ENCODE data around the gene BANP. TPM values are rescaled to one million over a fixed set of nuclear protein-coding genes. Genes with fewer than 3 reads are reported as not detected.
A peak's percentile ranks its signal among the peaks of the same experiment; 100 is the strongest.
"Not testable (repeated sequence)": the region's sequence is repeated elsewhere in the genome, so short reads cannot be mapped to it uniquely, and the experiment has no call there.

BANP gene
- polyA plus RNA-seq, 1 of the 3 experiments (the other 2 are of a cell fraction) = 16.8 TPM

- TF ChIP-seq REST (IDR thresholded peaks at IDR 0.05; ENCODE audit: low read depth, low read length) (no peak), SMC3 (IDR thresholded peaks at IDR 0.05; ENCODE audit: low read depth, low read length) (no peak), NRF1 (IDR thresholded peaks at IDR 0.05; ENCODE audit: low read depth, low read length) (no peak), RCOR1 (IDR thresholded peaks at IDR 0.05; ENCODE audit: low read length) (no peak), TAF1 (IDR thresholded peaks at IDR 0.05; ENCODE audit: borderline replicate concordance, low read depth, low read length) (no peak), NFIC (IDR thresholded peaks at IDR 0.05; ENCODE audit: borderline replicate concordance) (no peak), TCF12 (IDR thresholded peaks at IDR 0.05) (no peak), RXRA (IDR thresholded peaks at IDR 0.05; ENCODE audit: borderline replicate concordance, low read depth) (no peak), CHD2 (IDR thresholded peaks at IDR 0.05; ENCODE audit: low read length, partially characterized antibody) (no peak), GABPA (IDR thresholded peaks at IDR 0.05; ENCODE audit: low read depth) (no peak), EZH2phosphoT487 (IDR thresholded peaks at IDR 0.05; ENCODE audit: borderline replicate concordance, low read depth) (no peak)
Observed at GRCh38 chr16:88117476-88117868, 166.2 kb downstream of the BANP start (continued).

- Histone ChIP-seq H3K4me2 (no peak overlapping the region), H3K79me2 (ENCODE audit: insufficient read depth) (no peaks in the 10 kb centered on the region), H3K27me3 (ENCODE audit: insufficient read depth) (no peaks in the 10 kb centered on the region), H3K4me1 (ENCODE audit: control insufficient read depth in 1 of 2, insufficient read depth in 2 of 2, low read depth in 1 of 2, low read length in 1 of 2) (peaks cover 0 to 23% of the 10 kb centered on the region in 2 experiments; a peak in 1 of 4 replicates), H3K9ac (no peak overlapping the region), H3K9me3 (no peaks in the 10 kb centered on the region), H2AFZ (ENCODE audit: low read depth) (no peak overlapping the region), H3K9me2 (no peaks in the 10 kb centered on the region), H3K36me3 (replicated peaks in 1 of 2; ENCODE audit: control insufficient read depth in 1 of 2, insufficient read depth in 2 of 2, low read length in 1 of 2) (no peaks in the 10 kb centered on the region), H4K20me1 (ENCODE audit: insufficient read depth) (no peaks in the 10 kb centered on the region), H3K4me3 (ENCODE audit: low read depth in 2 of 2, low read length in 1 of 2) (no peak overlapping the region), H3K27ac (ENCODE audit: low read depth in 2 of 2, low read length in 1 of 2) (no peak overlapping the region; a peak in 1 of 4 replicates), H3F3A (replicated peaks; ENCODE audit: insufficient read depth) (no peaks in the 10 kb centered on the region)
- no peak for DNase-seq
- ChIA-PET CTCF (no interaction called here), POLR2A (no interaction called here)
- WGBS (ENCODE audit: low lambda C conversion rate) = 72% methylated on average over 13 of the region's 13 CpGs
- TF ChIP-seq TAF1 (IDR thresholded peaks at IDR 0.05; ENCODE audit: borderline replicate concordance, low read depth, low read length) (no peak), YY1 (IDR thresholded peaks at IDR 0.05; ENCODE audit: low read depth) (no peak), SMC3 (IDR thresholded peaks at IDR 0.05; ENCODE audit: low read depth, low read length) (no peak), POLR2AphosphoS5 (IDR thresholded peaks at IDR 0.05; ENCODE audit: low read depth, low read length) (no peak)
Observed at GRCh38 chr16:88118376-88118775, 167.1 kb downstream of the BANP start.

- H3K9ac ChIP-seq; CTCF ChIA-PET; H4K20me1 ChIP-seq (ENCODE audit: insufficient read depth); H3F3A ChIP-seq (replicated peaks; ENCODE audit: insufficient read depth); H3K79me2 ChIP-seq (ENCODE audit: insufficient read depth); H3K4me3 ChIP-seq (ENCODE audit: low read depth in 2 of 2, low read length in 1 of 2); POLR2A ChIA-PET; H3K9me2 ChIP-seq; H3K36me3 ChIP-seq (replicated peaks in 1 of 2; ENCODE audit: control insufficient read depth in 1 of 2, insufficient read depth in 2 of 2, low read length in 1 of 2); H3K27me3 ChIP-seq (ENCODE audit: insufficient read depth); DNase-seq; H3K9me3 ChIP-seq; H2AFZ ChIP-seq (ENCODE audit: low read depth); H3K4me2 ChIP-seq: not testable (repeated sequence)
- WGBS (ENCODE audit: low lambda C conversion rate) = 61% methylated on average over 24 of the region's 28 CpGs
- Histone ChIP-seq H3K27ac (ENCODE audit: low read depth in 2 of 2, low read length in 1 of 2) (peak overlapping the region in 1 of 2 experiments; percentile 39; a peak in 2 of 4 replicates), H3K4me1 (ENCODE audit: control insufficient read depth in 1 of 2, insufficient read depth in 2 of 2, low read depth in 1 of 2, low read length in 1 of 2) (peaks cover 0 to 21% of the 10 kb centered on the region in 2 experiments; a peak in 1 of 4 replicates)
Observed at GRCh38 chr16:88118852-88119741, 167.9 kb downstream of the BANP start.

- POLR2A ChIA-PET = not testable (repeated sequence)
Observed at GRCh38 chr16:88119881-88120751, 168.9 kb downstream of the BANP start.

More at GRCh38 chr16:88119881-88120751, 168.9 kb downstream of the BANP start:
- H3F3A ChIP-seq (replicated peaks; ENCODE audit: insufficient read depth); CTCF ChIA-PET; H4K20me1 ChIP-seq (ENCODE audit: insufficient read depth); H3K27me3 ChIP-seq (ENCODE audit: insufficient read depth); H3K79me2 ChIP-seq (ENCODE audit: insufficient read depth); H3K4me3 ChIP-seq (ENCODE audit: low read depth in 2 of 2, low read length in 1 of 2); H3K9ac ChIP-seq; H3K4me2 ChIP-seq; H3K9me3 ChIP-seq; H2AFZ ChIP-seq (ENCODE audit: low read depth); H3K9me2 ChIP-seq; H3K36me3 ChIP-seq (replicated peaks in 1 of 2; ENCODE audit: control insufficient read depth in 1 of 2, insufficient read depth in 2 of 2, low read length in 1 of 2); DNase-seq: not testable (repeated sequence)
- 79% methylated on average over 13 of the region's 49 CpGs for WGBS (ENCODE audit: low lambda C conversion rate)
- H3K27ac ChIP-seq (ENCODE audit: low read depth in 2 of 2, low read length in 1 of 2) = peak overlapping the region in 1 of 2 experiments; percentile 39; a peak in 2 of 4 replicates
- peaks cover 0 to 17% of the 10 kb centered on the region in 2 experiments; a peak in 1 of 4 replicates for H3K4me1 ChIP-seq (ENCODE audit: control insufficient read depth in 1 of 2, insufficient read depth in 2 of 2, low read depth in 1 of 2, low read length in 1 of 2)
